ENCODE results near the gene ATP6V1B1. TPM values are rescaled to one million over a fixed set of nuclear protein-coding genes. Genes with fewer than 3 reads are reported as not detected.

Gene ATP6V1B1
- total and polyA plus RNA-seq, 9 of the 15 experiments (the other 6 are each of a cell fraction or from before 2014, with no cell fraction given): not detected

DNA sequence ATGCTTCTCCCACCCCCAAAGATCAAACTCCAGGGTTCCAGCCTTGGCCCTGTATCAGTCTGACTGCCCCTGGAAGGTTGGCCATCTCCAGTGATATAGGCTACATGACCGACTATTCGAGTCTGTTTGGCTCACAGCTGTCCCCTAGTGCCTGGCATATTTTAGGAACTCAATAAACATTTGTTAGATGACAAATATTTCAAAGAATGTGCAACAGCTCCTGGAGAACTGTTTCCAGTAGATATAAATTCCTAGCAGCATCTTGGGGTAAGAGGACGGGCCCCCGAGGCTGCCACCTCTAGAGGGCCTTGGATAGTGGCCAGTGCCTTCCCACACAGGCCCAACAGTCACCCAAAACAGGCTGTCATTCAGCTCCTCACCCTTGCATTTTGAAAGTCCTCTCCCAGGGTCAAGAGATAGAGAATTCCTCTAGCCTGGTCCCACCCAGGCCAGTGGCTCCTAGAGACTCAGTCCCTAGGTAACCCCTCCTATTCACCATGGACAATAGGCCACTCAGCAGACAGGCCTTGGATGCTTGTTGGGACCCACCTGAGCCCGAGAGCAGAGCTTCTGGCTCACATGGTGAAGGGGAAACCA lies 45.1 kb upstream of the ATP6V1B1 start (continued):
- TF ChIP-seq, protein P1, sequence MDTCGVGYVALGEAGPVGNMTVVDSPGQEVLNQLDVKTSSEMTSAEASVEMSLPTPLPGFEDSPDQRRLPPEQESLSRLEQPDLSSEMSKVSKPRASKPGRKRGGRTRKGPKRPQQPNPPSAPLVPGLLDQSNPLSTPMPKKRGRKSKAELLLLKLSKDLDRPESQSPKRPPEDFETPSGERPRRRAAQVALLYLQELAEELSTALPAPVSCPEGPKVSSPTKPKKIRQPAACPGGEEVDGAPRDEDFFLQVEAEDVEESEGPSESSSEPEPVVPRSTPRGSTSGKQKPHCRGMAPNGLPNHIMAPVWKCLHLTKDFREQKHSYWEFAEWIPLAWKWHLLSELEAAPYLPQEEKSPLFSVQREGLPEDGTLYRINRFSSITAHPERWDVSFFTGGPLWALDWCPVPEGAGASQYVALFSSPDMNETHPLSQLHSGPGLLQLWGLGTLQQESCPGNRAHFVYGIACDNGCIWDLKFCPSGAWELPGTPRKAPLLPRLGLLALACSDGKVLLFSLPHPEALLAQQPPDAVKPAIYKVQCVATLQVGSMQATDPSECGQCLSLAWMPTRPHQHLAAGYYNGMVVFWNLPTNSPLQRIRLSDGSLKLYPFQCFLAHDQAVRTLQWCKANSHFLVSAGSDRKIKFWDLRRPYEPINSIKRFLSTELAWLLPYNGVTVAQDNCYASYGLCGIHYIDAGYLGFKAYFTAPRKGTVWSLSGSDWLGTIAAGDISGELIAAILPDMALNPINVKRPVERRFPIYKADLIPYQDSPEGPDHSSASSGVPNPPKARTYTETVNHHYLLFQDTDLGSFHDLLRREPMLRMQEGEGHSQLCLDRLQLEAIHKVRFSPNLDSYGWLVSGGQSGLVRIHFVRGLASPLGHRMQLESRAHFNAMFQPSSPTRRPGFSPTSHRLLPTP (IDR thresholded peaks at IDR 0.05; ENCODE audit: borderline replicate concordance, extremely low read depth, insufficient read length): no peak
- TF ChIP-seq, protein P2, sequence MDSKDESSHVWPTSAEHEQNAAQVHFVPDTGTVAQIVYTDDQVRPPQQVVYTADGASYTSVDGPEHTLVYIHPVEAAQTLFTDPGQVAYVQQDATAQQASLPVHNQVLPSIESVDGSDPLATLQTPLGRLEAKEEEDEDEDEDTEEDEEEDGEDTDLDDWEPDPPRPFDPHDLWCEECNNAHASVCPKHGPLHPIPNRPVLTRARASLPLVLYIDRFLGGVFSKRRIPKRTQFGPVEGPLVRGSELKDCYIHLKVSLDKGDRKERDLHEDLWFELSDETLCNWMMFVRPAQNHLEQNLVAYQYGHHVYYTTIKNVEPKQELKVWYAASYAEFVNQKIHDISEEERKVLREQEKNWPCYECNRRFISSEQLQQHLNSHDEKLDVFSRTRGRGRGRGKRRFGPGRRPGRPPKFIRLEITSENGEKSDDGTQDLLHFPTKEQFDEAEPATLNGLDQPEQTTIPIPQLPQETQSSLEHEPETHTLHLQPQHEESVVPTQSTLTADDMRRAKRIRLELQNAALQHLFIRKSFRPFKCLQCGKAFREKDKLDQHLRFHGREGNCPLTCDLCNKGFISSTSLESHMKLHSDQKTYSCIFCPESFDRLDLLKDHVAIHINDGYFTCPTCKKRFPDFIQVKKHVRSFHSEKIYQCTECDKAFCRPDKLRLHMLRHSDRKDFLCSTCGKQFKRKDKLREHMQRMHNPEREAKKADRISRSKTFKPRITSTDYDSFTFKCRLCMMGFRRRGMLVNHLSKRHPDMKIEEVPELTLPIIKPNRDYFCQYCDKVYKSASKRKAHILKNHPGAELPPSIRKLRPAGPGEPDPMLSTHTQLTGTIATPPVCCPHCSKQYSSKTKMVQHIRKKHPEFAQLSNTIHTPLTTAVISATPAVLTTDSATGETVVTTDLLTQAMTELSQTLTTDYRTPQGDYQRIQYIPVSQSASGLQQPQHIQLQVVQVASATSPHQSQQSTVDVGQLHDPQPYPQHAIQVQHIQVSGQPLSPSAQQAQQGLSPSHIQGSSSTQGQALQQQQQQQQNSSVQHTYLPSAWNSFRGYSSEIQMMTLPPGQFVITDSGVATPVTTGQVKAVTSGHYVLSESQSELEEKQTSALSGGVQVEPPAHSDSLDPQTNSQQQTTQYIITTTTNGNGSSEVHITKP (IDR thresholded peaks at IDR 0.05; ENCODE audit: partially characterized antibody): no peak
